Stimulated activated naive CD8-positive, alpha-beta T cell treated with anti-CD3 and anti-CD28 coated beads, Interleukin-15, Interleukin-2, amounts not matched to agents 100 ng/mL and 50 ng/mL, for 24 hours (primary cell): Measurements from ENCODE around the gene SOX10.

Experiments used
- H3K27ac Mint-ChIP-seq: one replicate; pipeline ENCODE4 v1.8.0; 2021; ENCODE audit warnings: mild to moderate bottlenecking, mixed read lengths
- H3K27me3 Mint-ChIP-seq: one replicate; pipeline ENCODE4 v1.8.0; 2021; ENCODE audit warnings: mixed read lengths
- H3K36me3 Mint-ChIP-seq: one replicate; pipeline ENCODE4 v1.8.0; 2021; ENCODE audit warnings: low read depth, mixed read lengths
- H3K4me1 Mint-ChIP-seq: one replicate; pipeline ENCODE4 v1.8.0; 2021; ENCODE audit warnings: low read depth, mixed read lengths
- H3K4me3 Mint-ChIP-seq: one replicate; pipeline ENCODE4 v1.8.0; 2021; ENCODE audit warnings: mild to moderate bottlenecking, mixed read lengths
- H3K9me3 Mint-ChIP-seq: one replicate; pipeline ENCODE4 v1.8.0; 2021; ENCODE audit warnings: mixed read lengths

Gene SOX10

GRCh38 chr22:38021206-38021605 lies 36.9 kb upstream of the SOX10 start:
- Mint-ChIP-seq H3K4me3 (no peak overlapping the region), H3K4me1 (no peaks in the 10 kb centered on the region), H3K27me3 (no peaks in the 10 kb centered on the region), H3K9me3 (no peaks in the 10 kb centered on the region), H3K36me3 (no peaks in the 10 kb centered on the region), H3K27ac (no peak overlapping the region)

GRCh38 chr22:38018938-38019827 lies 34.8 kb upstream of the SOX10 start:
- H3K9me3 Mint-ChIP-seq = no peaks in the 10 kb centered on the region
- no peak overlapping the region for H3K4me3 Mint-ChIP-seq
- H3K27me3 Mint-ChIP-seq = no peaks in the 10 kb centered on the region
- no peak overlapping the region for H3K27ac Mint-ChIP-seq
- H3K36me3 Mint-ChIP-seq = no peaks in the 10 kb centered on the region
- H3K4me1 Mint-ChIP-seq = no peaks in the 10 kb centered on the region

GRCh38 chr22:38017939-38018885 lies 33.9 kb upstream of the SOX10 start:
- no peaks in the 10 kb centered on the region for H3K9me3 Mint-ChIP-seq
- H3K27me3 Mint-ChIP-seq = no peaks in the 10 kb centered on the region
- no peaks in the 10 kb centered on the region for H3K4me1 Mint-ChIP-seq
- no peaks in the 10 kb centered on the region for H3K36me3 Mint-ChIP-seq
- H3K27ac Mint-ChIP-seq = no peak overlapping the region
- no peak overlapping the region for H3K4me3 Mint-ChIP-seq

GRCh38 chr22:38017272-38017920 lies 33.0 kb upstream of the SOX10 start:
- H3K27me3 Mint-ChIP-seq = no peaks in the 10 kb centered on the region
- no peak overlapping the region for H3K4me3 Mint-ChIP-seq
- H3K36me3 Mint-ChIP-seq = no peaks in the 10 kb centered on the region
- H3K9me3 Mint-ChIP-seq = no peaks in the 10 kb centered on the region
- H3K4me1 Mint-ChIP-seq = no peaks in the 10 kb centered on the region
- H3K27ac Mint-ChIP-seq = no peak overlapping the region

GRCh38 chr22:38016182-38017151 lies 32.1 kb upstream of the SOX10 start:
- Mint-ChIP-seq H3K4me1 (no peaks in the 10 kb centered on the region), H3K4me3 (no peak overlapping the region), H3K9me3 (no peaks in the 10 kb centered on the region), H3K36me3 (no peaks in the 10 kb centered on the region), H3K27me3 (no peaks in the 10 kb centered on the region), H3K27ac (no peak overlapping the region)

- H3K4me3 Mint-ChIP-seq = no peak overlapping the region
- H3K36me3 Mint-ChIP-seq = no peaks in the 10 kb centered on the region
- peaks cover 4% of the 10 kb centered on the region for H3K4me1 Mint-ChIP-seq
- no peaks in the 10 kb centered on the region for H3K9me3 Mint-ChIP-seq
- no peaks in the 10 kb centered on the region for H3K27me3 Mint-ChIP-seq
- no peak overlapping the region for H3K27ac Mint-ChIP-seq
Measured at GRCh38 chr22:38014083-38014482, 29.7 kb upstream of the SOX10 start.

GRCh38 chr22:38012604-38013072 lies 28.3 kb upstream of the SOX10 start:
- Mint-ChIP-seq H3K4me1 (peaks cover 4% of the 10 kb centered on the region), H3K27me3 (no peaks in the 10 kb centered on the region), H3K9me3 (no peaks in the 10 kb centered on the region)

DNA sequence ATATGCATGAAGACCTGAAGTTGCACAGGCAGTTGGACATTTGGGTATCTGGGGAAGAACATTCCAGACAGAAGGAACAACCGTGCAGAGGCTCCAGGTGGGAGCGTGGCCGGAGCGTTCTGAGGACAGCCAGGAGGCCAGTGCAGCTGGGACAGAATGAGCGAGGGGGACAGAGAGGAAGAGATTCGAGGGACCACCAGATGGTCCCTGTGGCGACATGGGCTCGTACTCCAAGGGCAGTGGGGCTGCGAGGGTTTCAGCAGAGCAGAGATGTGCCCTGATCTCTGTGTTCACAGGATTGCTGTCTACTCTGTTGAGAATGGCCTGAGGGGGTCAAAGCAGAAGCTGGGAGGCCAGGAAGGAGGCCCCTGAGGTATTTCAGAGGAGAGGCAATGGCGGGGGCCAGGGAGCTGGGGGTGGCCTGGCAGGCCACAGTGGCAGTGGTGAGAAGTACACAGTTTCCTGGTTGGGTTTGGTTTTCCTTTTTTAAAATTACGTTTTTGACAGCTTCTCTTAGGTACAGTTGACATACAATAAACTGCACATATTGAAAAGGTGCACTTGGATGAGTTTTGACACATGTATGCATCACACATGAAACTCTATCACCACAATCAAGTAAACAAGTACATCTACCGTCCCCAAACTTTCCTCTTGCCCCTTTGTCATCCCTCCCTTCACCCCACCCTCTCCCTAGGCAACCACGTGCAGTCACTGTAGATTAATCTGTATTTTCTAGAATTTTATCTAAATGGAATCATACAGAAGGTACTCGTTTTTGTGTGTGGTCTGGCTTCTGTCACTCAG lies 24.8 kb upstream of the SOX10 start:
- Mint-ChIP-seq H3K4me1 (peaks cover 4% of the 10 kb centered on the region), H3K4me3 (no peak overlapping the region), H3K36me3 (no peaks in the 10 kb centered on the region), H3K27ac (no peak overlapping the region), H3K9me3 (no peaks in the 10 kb centered on the region), H3K27me3 (no peaks in the 10 kb centered on the region)

More at GRCh38 chr22:38012604-38013072, 28.3 kb upstream of the SOX10 start:
- Mint-ChIP-seq H3K27ac (no peak overlapping the region), H3K4me3 (no peak overlapping the region), H3K36me3 (no peaks in the 10 kb centered on the region)

GRCh38 chr22:38007330-38007902 lies 23.1 kb upstream of the SOX10 start:
- H3K4me1 Mint-ChIP-seq = peaks cover 4% of the 10 kb centered on the region
- H3K27me3 Mint-ChIP-seq = no peaks in the 10 kb centered on the region
- no peak overlapping the region for H3K27ac Mint-ChIP-seq
- no peak overlapping the region for H3K4me3 Mint-ChIP-seq
- H3K9me3 Mint-ChIP-seq = no peaks in the 10 kb centered on the region
- H3K36me3 Mint-ChIP-seq = no peaks in the 10 kb centered on the region

DNA sequence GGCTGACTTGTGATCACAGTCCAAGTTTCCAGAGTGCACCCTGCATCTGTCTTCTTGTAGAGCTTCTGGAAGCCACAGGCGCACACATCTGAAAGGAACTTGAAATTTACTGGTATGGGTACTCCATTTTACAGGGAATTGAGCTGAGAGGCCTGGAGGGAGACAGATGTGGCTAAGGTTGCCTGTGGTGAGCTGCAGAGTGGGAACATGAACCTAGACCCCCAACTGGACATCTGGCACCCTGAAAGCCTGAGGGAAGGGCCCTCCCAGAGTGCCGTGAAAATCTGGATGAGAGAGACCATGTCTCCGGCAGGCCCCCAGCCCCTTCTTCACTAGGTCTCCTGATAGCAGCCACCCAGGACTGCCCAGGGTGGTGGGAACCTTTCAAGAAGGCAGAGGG lies 22.6 kb upstream of the SOX10 start:
- Mint-ChIP-seq H3K36me3 (no peaks in the 10 kb centered on the region), H3K9me3 (no peaks in the 10 kb centered on the region), H3K27me3 (no peaks in the 10 kb centered on the region), H3K4me3 (no peak overlapping the region), H3K4me1 (peaks cover 4% of the 10 kb centered on the region), H3K27ac (no peak overlapping the region)

- Mint-ChIP-seq H3K27ac (peak overlapping the region; percentile 8), H3K36me3 (no peaks in the 10 kb centered on the region), H3K4me1 (peaks cover 4% of the 10 kb centered on the region), H3K4me3 (no peak overlapping the region), H3K9me3 (no peaks in the 10 kb centered on the region), H3K27me3 (no peaks in the 10 kb centered on the region)
Measured at GRCh38 chr22:38005943-38006342, 21.6 kb upstream of the SOX10 start.

GRCh38 chr22:37999640-38000272 lies 15.4 kb upstream of the SOX10 start:
- H3K27me3 Mint-ChIP-seq = no peaks in the 10 kb centered on the region
- no peaks in the 10 kb centered on the region for H3K36me3 Mint-ChIP-seq
- H3K27ac Mint-ChIP-seq = no peak overlapping the region
- H3K4me1 Mint-ChIP-seq = peaks cover 22% of the 10 kb centered on the region
- H3K9me3 Mint-ChIP-seq = no peaks in the 10 kb centered on the region
- no peak overlapping the region for H3K4me3 Mint-ChIP-seq

DNA sequence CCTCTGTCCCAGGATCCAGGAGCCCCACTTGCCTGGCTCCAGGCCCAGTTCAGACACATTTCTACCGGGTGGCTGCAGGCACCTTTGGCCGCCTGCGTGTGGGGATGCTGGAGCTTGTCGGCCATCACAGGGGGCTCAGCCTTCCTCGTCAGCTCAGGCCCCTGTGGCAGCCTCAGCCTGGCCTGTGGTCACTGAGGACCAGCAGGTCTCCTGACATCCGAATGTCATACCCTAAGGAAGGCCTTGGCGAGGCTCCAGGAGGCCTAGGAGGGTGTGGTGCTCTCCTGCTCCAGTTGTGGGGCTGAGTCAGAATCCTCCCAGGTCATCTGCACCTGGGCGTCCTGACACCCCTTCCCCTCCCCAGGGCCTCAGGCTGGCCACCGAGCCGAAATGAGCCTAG lies 14.9 kb upstream of the SOX10 start:
- Mint-ChIP-seq H3K27ac (no peak overlapping the region), H3K4me3 (no peak overlapping the region)

More for the DNA sequence above, 14.9 kb upstream of the SOX10 start:
- Mint-ChIP-seq H3K4me1 (peaks cover 22% of the 10 kb centered on the region), H3K27me3 (no peaks in the 10 kb centered on the region), H3K36me3 (no peaks in the 10 kb centered on the region), H3K9me3 (no peaks in the 10 kb centered on the region)
